CD1c-positive myeloid dendritic cell (primary cell): ENCODE results near the gene ASCL1.
A peak's percentile ranks its signal among the peaks of the same experiment; 100 is the strongest.

ENCODE experiments used
- DNase-seq: peaks from one replicate; pipeline ENCODE4 v3.0.0-alpha.2; 2016; ENCODE audit errors: extremely low spot score

ASCL1 gene

GRCh38 chr12:102957339-102958050 lies at the start of gene ASCL1:
Gene ASCL1, plus strand, starts transcription at chr12:102957674. Its CDS starts 571 bp downstream, at chr12:102958245.
- no peak for DNase-seq

GRCh38 chr12:102907918-102908317 lies 49.6 kb upstream of the ASCL1 start:
- DNase-seq = no peak

DNA sequence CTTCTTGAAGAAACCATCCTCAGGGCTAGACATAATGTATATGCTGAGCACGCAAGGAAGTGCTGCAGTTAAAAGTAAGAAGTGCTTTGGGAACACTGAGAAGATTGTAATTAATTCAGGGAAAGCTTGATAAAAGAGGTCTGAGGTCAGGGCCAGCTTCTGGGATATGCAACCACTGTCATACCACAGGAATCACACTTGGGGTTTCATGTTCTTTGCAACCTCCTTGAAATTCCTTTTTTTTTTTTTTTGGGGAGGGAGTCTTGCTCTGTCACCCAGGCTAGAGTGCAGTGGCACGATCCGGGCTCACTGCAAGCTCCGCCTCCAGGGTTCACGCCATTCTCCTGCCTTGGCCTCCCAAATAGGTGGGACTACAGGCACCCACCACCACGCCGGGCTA lies 47.3 kb upstream of the ASCL1 start:
- DNase-seq = no peak

GRCh38 chr12:102910792-102911191 lies 46.7 kb upstream of the ASCL1 start:
- no peak for DNase-seq

GRCh38 chr12:102911320-102911719 lies 46.2 kb upstream of the ASCL1 start:
- no peak for DNase-seq

- DNase-seq = no peak
These were observed 45.2 kb upstream of the ASCL1 start for GRCh38 chr12:102912258-102912657.

DNA sequence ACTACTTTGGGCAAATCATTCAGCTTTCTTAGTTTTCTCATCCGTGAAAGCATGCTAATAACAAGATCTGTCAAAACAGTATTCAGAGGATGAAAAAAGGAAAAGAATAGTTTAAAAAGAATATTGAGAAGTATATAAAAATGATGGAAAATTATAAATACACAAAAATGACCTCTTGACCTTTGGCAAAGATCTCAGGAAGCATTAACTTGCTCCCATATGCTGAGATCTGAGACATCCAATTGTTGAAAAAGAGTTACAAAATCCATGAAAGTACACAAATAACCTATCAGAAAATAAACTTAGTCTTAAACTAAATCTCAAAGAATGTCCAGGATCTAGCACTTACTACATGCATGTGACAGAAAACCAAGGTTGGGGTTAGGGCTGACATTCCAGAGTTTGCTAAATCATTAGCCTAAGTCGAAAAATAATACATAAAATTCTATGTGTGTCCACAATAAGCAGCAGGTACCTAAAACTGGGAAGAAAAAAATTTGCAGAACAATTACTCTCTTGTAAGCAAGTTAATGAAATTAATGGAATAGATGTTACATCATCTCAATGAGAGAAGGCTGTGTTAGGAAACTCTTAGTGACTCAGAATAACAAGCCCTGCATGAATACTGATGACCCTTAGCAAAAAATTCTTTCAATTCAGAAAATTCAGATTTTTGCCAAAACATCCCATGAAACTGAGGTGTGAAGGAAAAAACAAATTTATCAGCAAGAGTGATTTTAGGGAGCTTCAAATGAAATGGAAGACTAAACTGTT lies 43.8 kb upstream of the ASCL1 start:
- DNase-seq = no peak

DNA sequence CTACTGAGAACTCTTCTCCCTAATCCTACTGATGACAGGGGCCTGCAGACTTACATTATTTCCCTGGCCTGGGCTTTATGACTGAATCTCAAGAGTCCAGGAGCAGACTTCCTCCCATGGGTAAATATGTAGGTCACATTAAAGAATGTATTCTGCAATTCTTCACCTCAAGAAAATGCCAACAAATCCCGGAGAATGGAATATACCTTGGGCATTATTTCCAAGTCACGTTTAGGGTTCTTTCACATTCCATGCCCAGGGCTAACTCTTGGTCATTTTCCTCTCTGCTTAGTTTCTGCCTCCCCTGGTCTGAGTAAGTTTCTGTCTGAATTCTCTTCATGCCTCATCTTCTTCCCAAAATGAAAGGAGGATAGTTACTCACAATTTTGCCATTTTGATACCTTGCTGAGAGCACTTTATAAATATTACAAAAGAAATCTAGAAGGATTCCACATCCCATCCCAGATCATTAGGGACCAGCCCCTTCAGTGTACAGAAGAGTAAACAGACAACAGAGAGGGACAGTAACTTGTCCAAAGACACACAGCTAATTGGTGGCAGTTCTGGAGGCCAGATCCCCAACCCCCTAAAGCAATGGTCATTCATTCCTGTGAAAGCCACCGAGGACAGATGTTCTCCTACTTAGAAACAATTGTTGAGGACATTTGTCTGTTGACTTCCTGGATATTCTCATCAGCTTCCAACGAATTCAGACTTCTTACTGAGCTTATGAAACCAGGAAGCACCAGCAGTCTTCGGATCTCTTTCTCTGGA lies 41.0 kb upstream of the ASCL1 start:
- DNase-seq = no peak

- no peak for DNase-seq
These were observed 40.3 kb upstream of the ASCL1 start, which contains the start of gene PAH for GRCh38 chr12:102917026-102917787. Gene PAH, minus strand, starts transcription at chr12:102917244. Its CDS starts 114 bp downstream, at chr12:102917130.

- no peak for DNase-seq
These were observed 38.6 kb upstream of the ASCL1 start for GRCh38 chr12:102918840-102919239.

DNA sequence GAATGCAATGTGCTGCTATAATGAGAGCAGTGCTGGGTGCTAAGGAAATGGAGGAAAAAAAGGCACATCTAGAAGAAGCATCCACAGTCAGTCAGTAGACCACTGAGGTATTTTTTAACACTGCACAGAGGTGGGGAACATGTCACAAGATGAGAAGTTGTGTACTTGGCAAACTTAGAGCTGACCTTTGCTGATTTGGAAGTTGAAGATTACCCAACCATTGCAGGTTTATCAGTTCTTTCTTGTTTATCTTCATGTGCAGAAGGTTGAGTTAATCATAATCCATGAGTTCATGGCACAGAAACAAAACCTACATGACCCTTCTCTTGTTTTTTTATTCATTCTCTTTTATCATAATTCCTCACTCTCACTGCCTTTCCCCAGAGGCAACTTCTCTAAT lies 37.2 kb upstream of the ASCL1 start:
- no peak for DNase-seq

DNA sequence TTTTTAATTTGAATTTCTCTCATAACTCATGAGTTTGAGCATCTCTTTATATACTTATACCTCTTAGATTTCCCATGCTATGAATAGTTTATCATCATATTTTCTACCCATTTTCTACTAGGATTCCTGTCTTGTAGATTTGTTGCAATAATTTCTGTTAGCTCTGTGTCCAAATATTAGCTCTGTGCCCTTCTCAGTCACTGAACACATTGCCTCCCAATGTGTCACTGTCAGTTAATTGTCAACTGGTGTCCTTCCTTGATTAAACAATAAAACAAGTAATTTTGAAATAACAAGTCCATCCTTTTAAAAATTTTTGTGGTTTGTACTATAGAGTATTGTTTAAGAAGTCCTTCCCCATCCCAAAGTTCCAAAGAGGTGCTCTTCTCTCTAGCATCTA lies 36.2 kb upstream of the ASCL1 start:
- no peak for DNase-seq

DNA sequence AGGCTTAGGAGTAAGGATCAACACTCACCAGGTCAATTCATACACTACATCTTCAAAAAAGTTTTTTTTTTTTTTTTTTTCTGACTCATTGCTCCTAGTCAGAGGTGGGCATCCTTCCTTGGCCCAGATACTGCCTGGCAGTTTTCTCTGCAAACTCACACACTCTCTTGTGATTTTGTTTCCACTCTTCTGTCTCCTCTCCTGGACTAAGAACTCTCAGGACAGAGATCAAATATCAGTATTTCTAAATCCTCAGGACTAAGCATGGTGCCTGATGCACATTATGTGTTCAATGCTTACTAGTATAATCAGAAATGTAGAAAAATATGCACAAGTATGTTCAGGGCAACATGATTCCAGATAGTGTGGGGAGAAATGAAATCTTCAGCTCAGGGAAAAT lies 30.3 kb upstream of the ASCL1 start:
- DNase-seq = no peak

GRCh38 chr12:102933168-102933567 lies 24.3 kb upstream of the ASCL1 start:
- DNase-seq = no peak

DNA sequence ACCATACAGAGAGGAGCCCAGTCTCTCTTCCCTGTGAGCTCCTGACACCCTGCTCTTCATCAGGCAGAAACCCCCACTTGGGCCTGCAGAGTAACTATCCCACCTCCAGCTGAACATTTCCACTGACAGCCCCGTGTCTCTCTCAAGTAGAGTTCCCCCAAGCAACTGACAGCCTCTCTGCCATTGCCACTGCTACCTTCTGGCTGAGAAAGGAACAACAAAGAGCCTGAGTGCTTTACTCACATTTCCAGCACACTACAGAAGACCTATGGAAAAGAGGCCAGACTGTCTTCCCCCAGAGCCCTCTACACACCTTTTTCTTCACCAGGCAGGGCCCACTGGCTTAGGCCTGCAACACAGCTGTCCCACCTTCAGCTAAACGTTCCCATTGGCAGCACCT lies 18.4 kb upstream of the ASCL1 start:
- no peak for DNase-seq

DNA sequence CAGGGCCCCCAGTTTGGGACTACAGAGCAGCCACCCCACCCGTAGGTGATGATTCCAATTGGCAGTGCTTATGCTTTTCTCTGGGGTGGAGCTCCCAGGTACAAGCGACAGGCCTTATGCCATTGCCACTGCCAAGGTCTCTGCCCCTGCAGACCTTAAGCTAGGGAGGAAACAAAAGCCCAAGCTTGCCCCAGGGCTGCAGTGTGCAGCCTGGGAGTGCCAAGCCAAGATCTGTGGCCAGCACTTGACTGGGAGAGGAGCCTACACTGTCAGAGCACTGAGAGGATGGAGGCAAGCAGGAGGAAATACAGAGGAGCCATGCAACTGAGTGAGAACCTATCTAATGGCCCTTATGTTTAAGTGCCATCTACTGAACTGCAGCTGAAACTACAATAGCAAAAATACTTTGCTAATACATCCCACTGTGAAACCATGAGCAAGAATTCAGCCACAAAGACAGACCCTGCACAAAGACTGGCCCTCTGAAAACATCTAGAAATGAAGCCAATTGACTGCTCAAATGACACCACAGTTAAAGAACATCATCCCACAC lies 17.7 kb upstream of the ASCL1 start:
- DNase-seq = no peak

- no peak for DNase-seq
These were observed 11.4 kb upstream of the ASCL1 start for GRCh38 chr12:102946042-102946441.

GRCh38 chr12:102948941-102949352 lies 8.5 kb upstream of the ASCL1 start:
- peak; percentile 37 for DNase-seq

DNA sequence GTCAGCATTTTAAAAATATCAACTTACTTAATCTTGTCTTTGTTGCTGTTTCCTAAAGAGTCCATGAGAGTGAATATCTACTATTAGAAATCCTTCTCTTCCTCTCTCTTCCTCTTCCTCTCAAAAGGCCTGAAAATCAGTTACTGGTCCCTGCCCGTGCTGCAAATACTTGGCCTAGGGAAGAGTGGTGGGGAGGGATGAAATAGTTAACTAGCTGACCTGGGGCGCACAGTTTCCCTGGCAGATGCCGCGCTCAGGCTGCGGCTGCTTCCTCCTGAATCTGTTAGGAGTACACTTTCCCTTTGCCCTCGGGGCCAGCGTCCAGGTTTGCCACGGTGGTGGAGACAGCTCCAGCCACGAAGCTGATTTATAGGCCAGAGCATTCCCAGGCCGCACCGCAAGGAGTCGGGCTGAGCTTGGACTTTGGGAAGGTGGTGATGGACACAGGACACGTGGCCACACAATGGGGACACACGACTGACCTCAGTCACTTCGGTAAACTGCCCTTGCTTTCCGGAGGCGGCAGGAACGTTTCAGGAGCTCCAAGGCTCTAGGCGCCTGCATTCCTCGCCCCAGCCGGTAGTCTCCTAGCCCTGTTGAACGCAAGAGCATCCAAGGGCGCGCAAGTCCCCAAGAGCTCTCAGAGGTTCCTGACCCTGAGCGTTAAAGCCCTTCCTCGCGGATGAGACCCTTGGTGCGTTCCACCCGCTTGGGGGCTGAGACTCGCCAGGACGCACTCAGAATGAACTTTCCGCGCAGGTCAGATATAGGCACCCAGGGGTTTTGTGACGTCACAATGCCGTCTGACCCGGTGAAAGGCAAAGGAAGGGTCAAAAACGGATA lies 7.1 kb upstream of the ASCL1 start:
- DNase-seq = no peak

GRCh38 chr12:102950950-102951619 lies 6.4 kb upstream of the ASCL1 start:
- no peak for DNase-seq
